Measurements from ENCODE around the gene PRSS36.

Gene PRSS36

DNA sequence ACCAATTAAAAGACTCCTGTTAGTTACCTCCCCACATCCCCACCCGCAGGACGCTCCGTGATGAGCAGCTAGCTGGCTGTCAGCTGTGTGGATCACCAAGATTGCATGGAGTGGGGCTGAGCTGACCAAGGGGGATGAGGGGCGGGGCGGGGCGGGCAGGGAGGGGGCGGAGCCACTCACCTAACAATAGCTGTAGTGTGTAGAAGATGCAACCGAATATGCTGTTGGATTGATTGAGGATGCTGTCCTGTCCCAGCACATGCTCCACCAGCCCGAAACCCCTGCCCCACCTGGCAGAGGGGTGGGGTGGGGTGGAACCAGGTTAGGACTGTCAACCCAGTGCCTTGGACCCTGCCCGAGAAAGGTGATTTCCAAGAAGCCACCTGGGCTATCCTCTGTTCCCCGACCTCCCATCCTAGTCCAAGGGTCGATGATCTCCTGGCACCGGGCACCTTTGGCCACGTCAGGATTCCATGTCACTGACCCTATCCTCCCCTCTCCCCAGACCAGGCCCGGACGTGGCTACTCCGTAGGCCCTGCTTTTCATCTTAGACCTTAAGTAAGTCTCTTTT is 56.6 kb downstream of the PRSS36 start:
- TF ChIP-seq, protein P1, sequence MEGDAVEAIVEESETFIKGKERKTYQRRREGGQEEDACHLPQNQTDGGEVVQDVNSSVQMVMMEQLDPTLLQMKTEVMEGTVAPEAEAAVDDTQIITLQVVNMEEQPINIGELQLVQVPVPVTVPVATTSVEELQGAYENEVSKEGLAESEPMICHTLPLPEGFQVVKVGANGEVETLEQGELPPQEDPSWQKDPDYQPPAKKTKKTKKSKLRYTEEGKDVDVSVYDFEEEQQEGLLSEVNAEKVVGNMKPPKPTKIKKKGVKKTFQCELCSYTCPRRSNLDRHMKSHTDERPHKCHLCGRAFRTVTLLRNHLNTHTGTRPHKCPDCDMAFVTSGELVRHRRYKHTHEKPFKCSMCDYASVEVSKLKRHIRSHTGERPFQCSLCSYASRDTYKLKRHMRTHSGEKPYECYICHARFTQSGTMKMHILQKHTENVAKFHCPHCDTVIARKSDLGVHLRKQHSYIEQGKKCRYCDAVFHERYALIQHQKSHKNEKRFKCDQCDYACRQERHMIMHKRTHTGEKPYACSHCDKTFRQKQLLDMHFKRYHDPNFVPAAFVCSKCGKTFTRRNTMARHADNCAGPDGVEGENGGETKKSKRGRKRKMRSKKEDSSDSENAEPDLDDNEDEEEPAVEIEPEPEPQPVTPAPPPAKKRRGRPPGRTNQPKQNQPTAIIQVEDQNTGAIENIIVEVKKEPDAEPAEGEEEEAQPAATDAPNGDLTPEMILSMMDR (IDR thresholded peaks at IDR 0.05; ENCODE audit: insufficient read depth, low read length, poor library complexity, severe bottlenecking), result no peak
- Histone ChIP-seq H3K4me3 (replicated peaks; ENCODE audit: low read depth, low read length) (peak overlapping the region; percentile 48), H3K36me3 (ENCODE audit: control insufficient read depth, insufficient read depth, low read length) (peaks cover 7% of the 10 kb centered on the region), H3K27me3 (replicated peaks; ENCODE audit: control insufficient read depth, insufficient read depth, low read length) (no peaks in the 10 kb centered on the region)
- DNase-seq (ENCODE audit: extremely low read depth, insufficient read length), result no peak

DNA sequence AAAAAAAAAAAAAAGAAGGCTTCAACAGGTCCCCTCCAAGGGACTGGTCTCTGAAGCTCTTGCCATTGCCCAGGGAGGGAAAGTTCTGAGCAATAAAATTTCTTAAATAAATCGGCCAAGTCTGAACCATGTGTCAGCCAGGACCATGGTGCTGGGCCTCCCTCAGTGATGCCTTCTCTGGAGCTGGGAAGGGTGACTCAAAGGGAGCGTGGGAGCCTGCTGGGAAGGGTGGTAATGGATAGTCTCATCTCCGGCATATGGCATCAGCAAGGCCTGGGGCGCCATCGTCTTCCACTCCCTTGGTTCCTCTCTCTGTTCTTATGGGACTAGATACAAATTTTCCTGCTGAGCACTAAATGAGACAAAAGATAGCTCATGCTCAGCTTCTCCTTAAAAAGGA is 57.5 kb downstream of the PRSS36 start:
- peaks cover 7% of the 10 kb centered on the region for H3K36me3 ChIP-seq (ENCODE audit: control insufficient read depth, insufficient read depth, low read length)
- H3K4me3 ChIP-seq (replicated peaks; ENCODE audit: low read depth, low read length), result no peak overlapping the region
- no peak for DNase-seq (ENCODE audit: extremely low read depth, insufficient read length)
- no peaks in the 10 kb centered on the region for H3K27me3 ChIP-seq (replicated peaks; ENCODE audit: control insufficient read depth, insufficient read depth, low read length)
- TF ChIP-seq, protein P1 (IDR thresholded peaks at IDR 0.05; ENCODE audit: insufficient read depth, low read length, poor library complexity, severe bottlenecking), result no peak

DNA sequence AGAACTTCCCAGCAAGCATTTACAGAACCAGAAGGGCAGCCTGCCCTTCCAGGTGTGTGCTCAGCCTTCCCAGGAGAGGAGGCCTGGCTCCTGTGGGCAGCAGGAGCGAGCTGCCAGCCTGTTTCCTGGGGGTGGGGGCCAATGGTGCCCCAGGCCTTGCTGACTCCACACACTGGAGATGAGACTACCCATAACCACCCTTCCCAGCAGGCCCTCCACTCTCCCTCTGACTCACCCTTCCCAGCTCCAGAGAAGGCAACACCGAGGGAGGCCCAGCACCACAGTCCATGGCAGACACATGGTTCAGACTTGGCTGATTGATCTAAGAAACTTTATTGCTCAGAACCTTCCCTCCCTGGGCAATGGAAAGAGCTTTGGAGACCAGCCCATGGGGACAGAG is 59.3 kb downstream of the PRSS36 start:
- no peaks in the 10 kb centered on the region for H3K27me3 ChIP-seq (replicated peaks; ENCODE audit: control insufficient read depth, insufficient read depth, low read length)
- TF ChIP-seq, protein P1 (IDR thresholded peaks at IDR 0.05; ENCODE audit: insufficient read depth, low read length, poor library complexity, severe bottlenecking), result no peak

DNA sequence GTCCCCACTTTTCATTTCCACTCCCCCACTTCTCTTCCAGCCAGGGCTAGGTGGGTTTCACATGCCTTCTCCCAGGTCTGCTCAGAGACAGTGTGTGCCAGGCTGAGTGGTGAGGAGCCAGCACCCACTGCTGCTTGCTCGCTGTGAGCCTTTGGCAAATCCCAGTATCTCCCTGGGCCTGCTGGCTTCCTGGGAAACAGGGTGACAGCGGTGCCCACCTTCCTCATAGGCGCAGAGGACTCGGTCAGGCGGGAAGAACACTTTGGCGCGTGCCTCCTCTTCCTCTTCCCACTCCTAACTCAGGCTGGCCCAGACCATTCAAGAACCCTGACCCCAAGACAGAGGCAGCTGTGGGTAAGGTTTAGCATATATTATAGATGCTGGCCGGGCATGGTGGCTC is 60.7 kb downstream of the PRSS36 start:
- no peak for DNase-seq (ENCODE audit: extremely low read depth, insufficient read length)
- Histone ChIP-seq H3K36me3 (ENCODE audit: control insufficient read depth, insufficient read depth, low read length) (peaks cover 16% of the 10 kb centered on the region), H3K27me3 (replicated peaks; ENCODE audit: control insufficient read depth, insufficient read depth, low read length) (no peaks in the 10 kb centered on the region), H3K4me3 (replicated peaks; ENCODE audit: low read depth, low read length) (no peak overlapping the region)
- TF ChIP-seq, protein P1 (IDR thresholded peaks at IDR 0.05; ENCODE audit: insufficient read depth, low read length, poor library complexity, severe bottlenecking), result no peak

More for the DNA sequence above, 59.3 kb downstream of the PRSS36 start:
- peaks cover 10% of the 10 kb centered on the region for H3K36me3 ChIP-seq (ENCODE audit: control insufficient read depth, insufficient read depth, low read length)
- DNase-seq (ENCODE audit: extremely low read depth, insufficient read length), result no peak
- no peak overlapping the region for H3K4me3 ChIP-seq (replicated peaks; ENCODE audit: low read depth, low read length)

Data from GM06990 (cell line).